Skeletal muscle cell (primary cell): ENCODE data around the gene C9orf50.

Source experiments
- DNase-seq: peaks from one replicate; pipeline ENCODE4 v3.0.0-alpha.2; 2010; ENCODE audit warnings: low read depth
- H3K4me3 ChIP-seq: 2 replicates; pipeline ENCODE4 v1.5.1; 2011; ENCODE audit warnings: low read depth, mild to moderate bottlenecking, control low read depth, low read length, moderate library complexity

Gene C9orf50

DNA sequence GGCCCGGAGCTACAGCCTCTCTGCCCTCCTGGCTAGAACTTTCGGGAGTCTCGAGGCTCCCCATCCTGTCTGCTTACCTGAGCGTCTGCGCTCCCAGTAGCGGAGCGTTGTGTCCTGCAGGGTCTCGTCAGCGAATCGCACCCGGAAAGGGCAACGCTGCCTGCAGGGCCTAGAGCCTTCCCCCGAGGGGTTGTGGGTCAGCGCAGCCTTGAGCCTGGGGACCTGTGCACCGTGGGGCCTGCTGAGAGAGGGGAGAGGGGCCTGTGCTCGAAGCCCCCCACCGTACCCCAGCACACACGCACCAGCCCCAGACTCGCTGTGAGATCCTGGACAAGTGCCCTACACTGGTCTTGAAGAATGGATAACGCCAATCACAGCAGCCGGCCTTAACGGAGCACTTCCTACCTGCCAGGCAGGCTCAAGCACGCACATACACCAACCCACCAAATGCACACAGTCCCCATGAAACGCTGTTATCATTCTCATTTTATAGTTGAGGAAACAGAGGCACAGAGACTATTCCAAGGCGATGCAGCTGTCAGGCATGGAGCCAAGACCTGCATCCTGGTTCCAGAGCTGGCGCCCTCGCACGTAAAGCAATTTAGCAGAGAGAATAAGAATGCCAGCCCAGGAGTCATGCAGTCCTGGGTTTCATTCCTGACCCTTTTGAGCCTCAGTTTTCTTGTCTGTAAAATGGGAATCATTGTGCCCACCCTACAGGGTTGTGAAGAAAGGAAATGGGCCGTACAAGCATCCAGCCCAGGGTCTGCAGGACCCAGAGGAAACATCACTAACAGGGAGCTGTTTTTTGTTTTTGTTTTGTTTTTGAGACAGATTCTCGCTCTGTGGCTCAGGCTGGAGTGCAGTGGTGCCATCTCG lies 5.3 kb downstream of the C9orf50 start:
- no peak for DNase-seq
- no peak overlapping the region for H3K4me3 ChIP-seq

DNA sequence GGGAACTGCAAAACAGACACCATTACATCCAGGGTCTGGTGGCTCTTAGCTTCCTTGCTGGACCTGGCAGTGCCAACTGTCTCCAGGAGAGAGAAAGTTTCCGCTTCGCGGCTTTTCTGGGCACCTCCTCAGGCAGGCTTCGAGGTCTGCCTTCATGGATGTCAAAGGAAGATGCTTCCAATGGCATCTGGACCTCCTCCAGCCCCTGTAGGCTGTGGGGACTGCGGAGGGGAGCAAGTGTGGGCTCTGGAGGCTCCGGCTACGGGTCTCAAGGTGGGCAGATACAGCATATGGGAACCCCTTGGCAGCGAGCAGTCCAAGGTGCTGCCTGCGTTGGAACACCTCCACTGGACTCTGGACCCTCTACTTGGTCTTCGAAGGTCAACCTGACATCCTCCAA lies 6.0 kb downstream of the C9orf50 start:
- DNase-seq: no peak

GRCh38 chr9:129613520-129614175 lies 7.3 kb downstream of the C9orf50 start:
- H3K4me3 ChIP-seq: no peak overlapping the region
- DNase-seq: no peak

More for the DNA sequence above, 6.0 kb downstream of the C9orf50 start:
- no peak overlapping the region for H3K4me3 ChIP-seq

DNA sequence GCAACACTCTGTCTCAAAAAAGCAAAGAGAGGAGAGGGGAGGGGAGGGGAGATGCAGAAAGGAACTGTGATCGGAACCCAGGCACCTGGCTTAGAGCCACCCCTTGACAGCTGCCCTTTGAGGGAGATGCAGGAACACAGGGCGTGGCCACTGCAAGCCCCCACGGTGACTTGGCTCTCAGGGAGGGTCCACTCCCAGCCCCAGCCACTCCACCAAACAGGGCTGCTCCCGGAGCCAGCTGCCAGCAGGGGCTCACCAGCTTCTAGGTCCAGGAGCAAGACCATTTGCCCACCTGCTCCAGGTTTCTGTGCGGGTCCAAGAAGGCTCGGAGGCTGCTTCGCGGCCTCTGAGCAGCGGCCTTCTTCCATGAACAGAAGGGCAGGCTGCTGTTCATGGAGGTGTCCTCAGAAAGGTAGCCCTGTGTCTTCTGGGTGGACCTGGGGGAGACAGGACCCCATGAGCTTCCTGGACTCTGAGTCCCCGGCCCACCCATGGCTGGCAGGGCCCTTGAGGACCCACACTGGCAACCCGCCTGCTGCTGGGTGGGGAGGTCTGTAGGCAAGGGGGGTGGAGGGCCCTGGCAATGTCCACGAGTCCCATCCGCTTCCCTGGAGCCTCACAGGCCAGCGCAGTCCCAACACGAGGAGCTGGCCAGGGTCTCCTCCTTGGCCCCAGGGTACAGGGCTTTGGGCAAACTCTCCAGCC lies 7.9 kb downstream of the C9orf50 start:
- no peak overlapping the region for H3K4me3 ChIP-seq
- no peak for DNase-seq

GRCh38 chr9:129612123-129612522 lies 8.8 kb downstream of the C9orf50 start:
- DNase-seq: no peak
- no peak overlapping the region for H3K4me3 ChIP-seq

- DNase-seq: no peak
- peak overlapping the region; percentile 51 for H3K4me3 ChIP-seq
These were observed 9.5 kb downstream of the C9orf50 start for GRCh38 chr9:129611307-129611800.

GRCh38 chr9:129610473-129611306 lies 10.2 kb downstream of the C9orf50 start:
- H3K4me3 ChIP-seq: peak overlapping the region; percentile 53
- no peak for DNase-seq

DNA sequence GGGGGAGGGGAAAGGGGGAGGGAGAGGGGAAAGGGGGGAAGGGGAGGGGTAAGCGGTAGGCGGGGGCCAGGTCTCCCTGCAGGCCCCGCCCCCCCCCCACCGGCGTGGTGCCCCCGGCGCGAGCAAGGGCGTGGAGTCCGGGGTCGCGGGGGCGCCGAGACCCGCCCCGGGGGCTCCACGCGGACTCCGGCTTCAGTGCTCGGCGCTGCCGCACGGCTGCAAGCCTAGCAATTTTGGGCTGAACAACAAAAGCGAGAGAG lies 10.8 kb downstream of the C9orf50 start:
- no peak for DNase-seq
- H3K4me3 ChIP-seq: peak overlapping the region; percentile 53

GRCh38 chr9:129609486-129610212 lies 11.3 kb downstream of the C9orf50 start:
- no peak for DNase-seq
- H3K4me3 ChIP-seq: no peak overlapping the region

- DNase-seq: no peak
- H3K4me3 ChIP-seq: no peak overlapping the region
These were observed 12.1 kb downstream of the C9orf50 start for GRCh38 chr9:129608561-129609481.

GRCh38 chr9:129607027-129607387 lies 13.9 kb downstream of the C9orf50 start:
- no peak overlapping the region for H3K4me3 ChIP-seq
- no peak for DNase-seq

DNA sequence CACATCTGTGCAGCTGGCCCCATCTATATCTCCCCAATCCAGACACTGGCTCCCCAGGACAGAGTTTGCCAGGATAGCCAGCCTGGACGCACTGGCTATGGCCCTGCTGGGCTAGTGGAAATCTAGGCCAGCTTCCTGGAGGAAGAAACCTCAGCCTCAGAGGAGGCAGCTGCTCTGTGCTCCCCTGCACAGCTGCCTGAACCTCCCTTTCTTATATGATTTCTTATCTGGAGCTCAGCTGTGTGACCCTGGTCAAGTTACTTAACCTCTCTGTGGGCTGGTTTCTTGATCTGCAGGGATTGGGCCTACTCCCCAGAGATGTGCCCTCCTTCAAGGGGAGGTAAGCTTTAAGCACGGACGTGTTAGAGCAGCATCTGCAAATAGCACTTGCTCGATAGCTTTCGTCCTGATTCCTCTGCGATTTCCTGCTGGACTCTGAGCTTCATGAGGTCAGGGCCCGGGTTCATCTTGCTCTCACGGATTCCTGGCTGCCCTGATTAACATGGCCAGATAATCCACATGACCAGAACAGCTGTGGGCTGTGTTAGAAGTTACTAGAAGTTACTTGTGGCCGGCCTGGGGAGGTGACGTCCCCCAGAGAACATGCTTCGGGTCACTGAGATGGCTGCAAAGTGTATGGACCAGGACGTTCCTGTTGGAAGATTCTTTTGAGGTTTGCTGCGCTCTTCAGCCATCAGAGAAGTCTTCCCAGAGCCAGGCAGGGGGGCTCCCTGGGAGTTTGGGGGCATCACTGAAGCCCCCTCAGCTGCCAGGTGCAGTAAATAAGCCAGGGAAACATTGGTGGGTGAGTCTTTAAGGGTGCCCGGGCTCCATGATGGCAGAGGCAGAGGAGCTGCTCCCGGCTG lies 14.5 kb downstream of the C9orf50 start:
- H3K4me3 ChIP-seq: no peak overlapping the region
- no peak for DNase-seq

DNA sequence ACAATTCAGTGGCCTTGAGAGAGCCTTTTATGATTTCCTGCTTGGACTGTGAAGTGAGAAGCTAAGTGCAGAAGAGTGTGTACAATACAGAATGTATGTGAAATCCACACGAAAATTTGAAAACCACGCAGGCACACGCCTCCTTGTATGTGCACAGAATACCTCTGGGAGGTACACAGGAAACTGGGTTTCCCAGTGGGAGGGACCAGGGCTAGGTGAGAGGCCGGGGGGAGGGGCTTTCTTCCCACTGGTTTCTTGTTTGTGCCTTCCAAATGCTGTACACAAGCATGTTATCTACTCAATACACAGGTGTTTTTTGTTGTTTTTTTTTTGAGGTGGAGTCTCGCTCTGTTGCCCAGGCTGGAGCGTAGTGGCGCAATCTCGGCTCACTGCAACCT lies 16.1 kb downstream of the C9orf50 start:
- H3K4me3 ChIP-seq: no peak overlapping the region
- DNase-seq: no peak

GRCh38 chr9:129604056-129604765 lies 16.7 kb downstream of the C9orf50 start:
- DNase-seq: no peak
- no peak overlapping the region for H3K4me3 ChIP-seq

GRCh38 chr9:129602598-129603415 lies 18.1 kb downstream of the C9orf50 start:
- no peak for DNase-seq
- no peak overlapping the region for H3K4me3 ChIP-seq
